Activated B cell treated with CpG ODN at 0.5 μM for 24 hours (primary cell): ENCODE results near the gene ABHD15. TPM values are rescaled to one million over a fixed set of nuclear protein-coding genes. Genes with fewer than 3 reads are reported as not detected.
"Not testable (repeated sequence)": the region's sequence is repeated elsewhere in the genome, so short reads cannot be mapped to it uniquely, and the experiment has no call there.

Source experiments
- ATAC-seq: fragments of 200-7000 bp; cut with Tn5 transposase; one replicate; pipeline ENCODE4 v1.10.0; 2021; ENCODE audit warnings: low read depth, mild to moderate bottlenecking, moderate library complexity
- CTCF ChIA-PET: fragments of 350-600 bp; sonication (Branson Sonifier 250); formaldehyde crosslinking; loops from one replicate; lab custom pipeline; 2021; ENCODE audit warnings: antibody characterized with exemption; lab: Charles Lee
- POLR2A ChIA-PET: fragments of 350-600 bp; sonication (Branson Sonifier 250); formaldehyde crosslinking; loops from one replicate; lab custom pipeline; 2021; ENCODE audit warnings: antibody characterized with exemption; lab: Charles Lee
- DNase-seq: peaks from one replicate; pipeline ENCODE4 v3.0.0; 2022
- H3K27ac Mint-ChIP-seq: one replicate; pipeline ENCODE4 v1.8.0; 2020; ENCODE audit warnings: mixed read lengths
- H3K27me3 Mint-ChIP-seq: one replicate; pipeline ENCODE4 v1.8.0; 2021; ENCODE audit warnings: mixed read lengths
- H3K36me3 Mint-ChIP-seq: one replicate; pipeline ENCODE4 v1.8.0; 2021; ENCODE audit warnings: low read depth, mixed read lengths
- H3K4me1 Mint-ChIP-seq: one replicate; pipeline ENCODE4 v1.8.0; 2021; ENCODE audit warnings: mixed read lengths
- H3K4me3 Mint-ChIP-seq: one replicate; pipeline ENCODE4 v1.8.0; 2020; ENCODE audit warnings: mild to moderate bottlenecking, mixed read lengths
- H3K9me3 Mint-ChIP-seq: one replicate; pipeline ENCODE4 v1.8.0; 2020; ENCODE audit warnings: mixed read lengths
- intact Hi-C: fragments of 100-400 bp; cut with micrococcal nuclease; formaldehyde crosslinking; loops from one replicate; pipeline ENCODE4 v1.15.1; 2024
- total RNA-seq: library from RNA; stranded (reverse); gene quantifications from 2 replicates; pipeline ENCODE4 v1.2.3, GENCODE V29; 2022
- TF ChIP-seq, protein P1 (sequence below): fragments of 200-600 bp; IDR thresholded peaks from one replicate; pipeline ENCODE4 v1.8.0; 2022; ENCODE audit warnings: antibody characterized with exemption, mild to moderate bottlenecking

ABHD15 gene
- total RNA-seq, 1 donor from 2014 or later, result 11.0 TPM

GRCh38 chr17:29562615-29563014, 4.2 kb downstream of the ABHD15 start:
- no peak for ATAC-seq
- TF ChIP-seq, protein P1, sequence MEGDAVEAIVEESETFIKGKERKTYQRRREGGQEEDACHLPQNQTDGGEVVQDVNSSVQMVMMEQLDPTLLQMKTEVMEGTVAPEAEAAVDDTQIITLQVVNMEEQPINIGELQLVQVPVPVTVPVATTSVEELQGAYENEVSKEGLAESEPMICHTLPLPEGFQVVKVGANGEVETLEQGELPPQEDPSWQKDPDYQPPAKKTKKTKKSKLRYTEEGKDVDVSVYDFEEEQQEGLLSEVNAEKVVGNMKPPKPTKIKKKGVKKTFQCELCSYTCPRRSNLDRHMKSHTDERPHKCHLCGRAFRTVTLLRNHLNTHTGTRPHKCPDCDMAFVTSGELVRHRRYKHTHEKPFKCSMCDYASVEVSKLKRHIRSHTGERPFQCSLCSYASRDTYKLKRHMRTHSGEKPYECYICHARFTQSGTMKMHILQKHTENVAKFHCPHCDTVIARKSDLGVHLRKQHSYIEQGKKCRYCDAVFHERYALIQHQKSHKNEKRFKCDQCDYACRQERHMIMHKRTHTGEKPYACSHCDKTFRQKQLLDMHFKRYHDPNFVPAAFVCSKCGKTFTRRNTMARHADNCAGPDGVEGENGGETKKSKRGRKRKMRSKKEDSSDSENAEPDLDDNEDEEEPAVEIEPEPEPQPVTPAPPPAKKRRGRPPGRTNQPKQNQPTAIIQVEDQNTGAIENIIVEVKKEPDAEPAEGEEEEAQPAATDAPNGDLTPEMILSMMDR, result no peak
- Mint-ChIP-seq H3K4me1 (peaks cover 76% of the 10 kb centered on the region), H3K36me3 (peaks cover 9% of the 10 kb centered on the region), H3K4me3 (no peak overlapping the region), H3K27ac (peak overlapping the region; percentile 82), H3K27me3 (no peaks in the 10 kb centered on the region), H3K9me3 (no peaks in the 10 kb centered on the region)
- no peak for DNase-seq
- ChIA-PET POLR2A (no interaction called here), CTCF (interaction anchor here (0.9 kb wide), 1 partner anchor 22 kb away, joined by 5 read pairs; no protein-coding TSS in a partner anchor)
- intact Hi-C loops, result loop anchor here (10.0 kb wide), 1 partner anchor 418 kb away; no protein-coding TSS in a partner anchor

DNA sequence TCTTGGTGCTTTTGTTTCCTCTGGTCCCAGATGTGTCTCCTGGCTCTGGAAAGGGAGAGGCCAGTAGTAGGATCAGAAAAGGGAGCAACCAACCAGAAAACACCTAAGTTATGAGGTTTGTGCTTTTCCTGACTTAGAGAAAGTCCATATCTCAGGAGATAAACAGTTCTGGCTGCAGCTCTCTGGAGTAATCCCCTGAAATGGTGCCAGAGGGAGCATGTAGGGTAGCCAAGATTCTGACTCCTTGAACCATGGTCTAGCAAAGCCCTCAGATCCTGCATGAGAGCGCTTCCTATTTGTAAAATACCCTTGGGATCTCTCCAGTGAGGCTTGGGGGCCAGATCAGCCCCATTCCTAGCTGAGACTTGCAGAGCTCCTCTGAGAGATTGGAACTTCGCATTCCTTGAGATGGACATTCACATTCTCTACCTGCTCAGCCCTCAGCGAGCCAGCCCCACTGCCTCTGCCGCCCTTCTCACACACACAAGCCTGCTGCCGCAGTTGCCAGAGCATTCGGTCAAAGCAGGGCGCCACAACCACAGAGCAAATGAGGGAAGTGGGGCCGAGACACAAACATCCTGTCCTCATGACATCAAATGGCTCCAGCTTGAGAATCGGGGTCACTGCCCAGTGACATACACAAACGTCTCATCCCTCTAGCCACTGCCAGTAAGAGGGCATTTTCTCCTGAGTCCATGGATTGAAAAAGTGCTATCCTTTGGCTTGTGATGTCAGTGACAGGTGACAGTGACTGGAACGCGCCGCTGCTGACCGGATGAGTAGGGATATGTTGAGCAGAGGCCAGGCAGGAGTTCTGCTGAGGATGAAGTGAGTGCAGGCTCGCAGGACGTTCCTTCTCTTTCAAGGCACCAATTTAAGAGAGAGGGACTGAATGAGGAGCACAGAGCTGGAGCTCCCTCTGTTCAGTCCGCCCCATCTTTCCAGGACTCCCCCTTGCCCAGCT, 5.0 kb downstream of the ABHD15 start:
- peak; percentile 22 for ATAC-seq
- ChIA-PET CTCF (interaction anchor here (0.7 to 0.9 kb wide), 2 partner anchors 23 to 25 kb away, joined by 4 to 5 read pairs; no protein-coding TSS in a partner anchor), POLR2A (interaction anchor here (1.3 to 1.6 kb wide), 3 partner anchors 25 to 267 kb away, joined by 3 to 5 read pairs (median 4); partner anchors contain the start of genes NUFIP2 and TAOK1)
- Mint-ChIP-seq H3K27me3 (no peaks in the 10 kb centered on the region), H3K4me1 (peaks cover 84% of the 10 kb centered on the region), H3K4me3 (peak overlapping the region; percentile 56), H3K36me3 (peaks cover 9% of the 10 kb centered on the region), H3K9me3 (no peaks in the 10 kb centered on the region), H3K27ac (peak overlapping the region; percentile 82)
- intact Hi-C loops, result loop anchor here (10.0 kb wide), 1 partner anchor 417 kb away; no protein-coding TSS in a partner anchor
- no peak for DNase-seq
- TF ChIP-seq, protein P1, result no peak

- Mint-ChIP-seq H3K27ac (peak overlapping the region; percentile 61), H3K4me1 (peaks cover 78% of the 10 kb centered on the region), H3K4me3 (peak overlapping the region; percentile 66), H3K27me3 (no peaks in the 10 kb centered on the region), H3K36me3 (peaks cover 9% of the 10 kb centered on the region), H3K9me3 (no peaks in the 10 kb centered on the region)
- ChIA-PET POLR2A (interaction anchor here (0.9 to 1.6 kb wide), 6 partner anchors 10 to 266 kb away, joined by 3 to 6 read pairs (median 4); partner anchors contain the start of gene NUFIP2), CTCF (interaction anchor here (0.7 to 1.2 kb wide), 4 partner anchors 12 to 32 kb away, joined by 3 to 4 read pairs (median 4); no protein-coding TSS in a partner anchor)
- ATAC-seq (peak; percentile 58), DNase-seq (no peak)
- TF ChIP-seq, protein P1, result no peak
- intact Hi-C loops, result loop anchor here (10.0 kb wide), 1 partner anchor 416 kb away; no protein-coding TSS in a partner anchor
Observed at GRCh38 chr17:29560316-29560715, 6.5 kb downstream of the ABHD15 start.

DNA sequence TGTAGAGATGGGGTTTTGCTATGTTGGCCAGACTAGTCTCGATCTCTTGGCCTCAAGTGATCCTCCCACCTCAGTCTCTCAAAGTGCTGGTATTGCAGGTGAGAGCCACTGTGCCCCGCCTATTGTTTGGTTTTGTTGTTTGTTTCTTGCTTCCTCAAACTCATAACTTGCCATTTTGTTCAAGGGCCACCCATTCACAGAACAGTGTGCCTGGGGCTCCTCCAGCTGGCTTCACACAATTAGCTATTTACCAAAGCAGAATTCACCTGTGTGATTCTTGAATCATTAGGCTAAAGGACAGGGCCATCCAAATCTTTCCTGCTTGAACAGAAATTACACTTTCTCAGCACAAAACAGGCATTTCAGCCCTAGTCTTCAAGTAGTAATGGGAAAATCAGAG, 7.2 kb downstream of the ABHD15 start:
- peak overlapping the region; percentile 61 for H3K27ac Mint-ChIP-seq
- DNase-seq (no peak), ATAC-seq (no peak)
- peaks cover 9% of the 10 kb centered on the region for H3K36me3 Mint-ChIP-seq
- ChIA-PET CTCF (interaction anchor here (0.5 to 1.2 kb wide), 4 partner anchors 13 to 748 kb away, joined by 3 to 4 read pairs (median 4); no protein-coding TSS in a partner anchor), POLR2A (interaction anchor here (1.1 to 1.2 kb wide), 2 partner anchors 9 to 169 kb away, joined by 3 to 4 read pairs; no protein-coding TSS in a partner anchor)
- intact Hi-C loops, result loop anchor here (10.0 kb wide), 1 partner anchor 415 kb away; no protein-coding TSS in a partner anchor
- H3K4me3 Mint-ChIP-seq, result peak overlapping the region; percentile 11
- peaks cover 77% of the 10 kb centered on the region for H3K4me1 Mint-ChIP-seq
- H3K27me3 Mint-ChIP-seq, result no peaks in the 10 kb centered on the region
- H3K9me3 Mint-ChIP-seq, result no peaks in the 10 kb centered on the region
- TF ChIP-seq, protein P1, result no peak

- ATAC-seq, CTCF ChIA-PET, intact Hi-C loops, H3K27me3 Mint-ChIP-seq, H3K9me3 Mint-ChIP-seq, POLR2A ChIA-PET, DNase-seq, H3K4me3 Mint-ChIP-seq, H3K36me3 Mint-ChIP-seq: not testable (repeated sequence)
- Mint-ChIP-seq H3K27ac (peak overlapping the region; percentile 66), H3K4me1 (peaks cover 68% of the 10 kb centered on the region)
Observed at GRCh38 chr17:29558139-29558538, 8.7 kb downstream of the ABHD15 start.
